ENCODE data around the gene NT5C.

Gene NT5C

GRCh38 chr17:75146592-75146991 is 15.1 kb upstream of the NT5C start:
- H3K79me1 ChIP-seq (ENCODE audit: low read depth, low read length), result peaks cover 5% of the 10 kb centered on the region
- no peak overlapping the region for H2BK15ac ChIP-seq (ENCODE audit: low read length)
- no peak overlapping the region for H2AFZ ChIP-seq (ENCODE audit: low read length)
- H3K36me3 ChIP-seq (replicated peaks in 1 of 2; ENCODE audit: control insufficient read depth in 2 of 2, insufficient read depth in 2 of 2, low read length in 2 of 2), result peaks cover 53 to 83% of the 10 kb centered on the region in 2 donors
- H3K18ac ChIP-seq (ENCODE audit: low read length), result no peak overlapping the region
- no peak overlapping the region for H3K9ac ChIP-seq (ENCODE audit: low read depth, low read length, poor library complexity)
- no peak overlapping the region for H2BK5ac ChIP-seq (ENCODE audit: low read length)
- no peak overlapping the region for H3K14ac ChIP-seq (ENCODE audit: low read length)
- H3K4me2 ChIP-seq (ENCODE audit: insufficient read depth, low read length, poor library complexity, severe bottlenecking), result no peak overlapping the region
- H3K9me3 ChIP-seq (replicated peaks in 1 of 2; ENCODE audit: control insufficient read depth in 2 of 2, insufficient read depth in 1 of 2, low read depth in 1 of 2, low read length in 2 of 2), result no peaks in the 10 kb centered on the region
- H3K4ac ChIP-seq (ENCODE audit: low read length), result no peak overlapping the region
- DNase-seq (ENCODE audit: low spot score), result no peak
- no peak overlapping the region for H2BK12ac ChIP-seq (ENCODE audit: low read length)
- no peak overlapping the region for H4K91ac ChIP-seq (ENCODE audit: low read depth, low read length, poor library complexity)
- H3K27ac ChIP-seq (replicated peaks; ENCODE audit: low read length), result no peak overlapping the region
- no peak overlapping the region for H2AK5ac ChIP-seq (ENCODE audit: low read depth, low read length)
- no peak overlapping the region for H3K4me3 ChIP-seq (ENCODE audit: low read length in 2 of 2)
- H4K8ac ChIP-seq (ENCODE audit: low read depth, low read length), result no peak overlapping the region
- WGBS, 2 donors (ENCODE audit: extremely low coverage in 2 of 2, insufficient read length in 2 of 2, insufficient replicate concordance in 1 of 2), result no CpG with 5 or more reads among the region's 3 CpGs
- H3K27me3 ChIP-seq (ENCODE audit: control insufficient read depth in 3 of 3, insufficient read depth in 3 of 3, low read depth in 1 of 3, low read length in 3 of 3), result no peaks in the 10 kb centered on the region
- peaks cover 0 to 2% of the 10 kb centered on the region in 2 donors for H3K4me1 ChIP-seq (ENCODE audit: control insufficient read depth in 2 of 2, insufficient read depth in 1 of 2, low read depth in 1 of 2, low read length in 2 of 2)
- H2BK120ac ChIP-seq (ENCODE audit: low read depth, low read length), result no peak overlapping the region
- no peak overlapping the region for H3K23ac ChIP-seq (ENCODE audit: low read depth, low read length, poor library complexity)

- no peak overlapping the region for H4K91ac ChIP-seq (ENCODE audit: low read depth, low read length, poor library complexity)
- no peak overlapping the region for H3K14ac ChIP-seq (ENCODE audit: low read length)
- H2BK15ac ChIP-seq (ENCODE audit: low read length), result no peak overlapping the region
- DNase-seq (ENCODE audit: low spot score), result no peak
- H2AFZ ChIP-seq (ENCODE audit: low read length), result no peak overlapping the region
- no peaks in the 10 kb centered on the region for H3K9me3 ChIP-seq (replicated peaks in 1 of 2; ENCODE audit: control insufficient read depth in 2 of 2, insufficient read depth in 1 of 2, low read depth in 1 of 2, low read length in 2 of 2)
- H2BK12ac ChIP-seq (ENCODE audit: low read length), result peak overlapping the region; percentile 17
- H3K27me3 ChIP-seq (ENCODE audit: control insufficient read depth in 3 of 3, insufficient read depth in 3 of 3, low read depth in 1 of 3, low read length in 3 of 3), result no peaks in the 10 kb centered on the region
- H4K8ac ChIP-seq (ENCODE audit: low read depth, low read length), result no peak overlapping the region
- no peak overlapping the region for H3K9ac ChIP-seq (ENCODE audit: low read depth, low read length, poor library complexity)
- H2BK5ac ChIP-seq (ENCODE audit: low read length), result no peak overlapping the region
- no peak overlapping the region for H2BK120ac ChIP-seq (ENCODE audit: low read depth, low read length)
- H3K4ac ChIP-seq (ENCODE audit: low read length), result no peak overlapping the region
- no peak overlapping the region for H3K4me2 ChIP-seq (ENCODE audit: insufficient read depth, low read length, poor library complexity, severe bottlenecking)
- H3K23ac ChIP-seq (ENCODE audit: low read depth, low read length, poor library complexity), result no peak overlapping the region
- no peak overlapping the region for H3K4me3 ChIP-seq (ENCODE audit: low read length in 2 of 2)
- H2AK5ac ChIP-seq (ENCODE audit: low read depth, low read length), result no peak overlapping the region
- H3K4me1 ChIP-seq (ENCODE audit: control insufficient read depth in 2 of 2, insufficient read depth in 1 of 2, low read depth in 1 of 2, low read length in 2 of 2), result no peaks in the 10 kb centered on the region
- no peak overlapping the region for H3K27ac ChIP-seq (replicated peaks; ENCODE audit: low read length)
- H3K36me3 ChIP-seq (replicated peaks in 1 of 2; ENCODE audit: control insufficient read depth in 2 of 2, insufficient read depth in 2 of 2, low read length in 2 of 2), result peaks cover 62 to 96% of the 10 kb centered on the region in 2 donors
- peaks cover 5% of the 10 kb centered on the region for H3K79me1 ChIP-seq (ENCODE audit: low read depth, low read length)
- no CpG with 5 or more reads among the region's 11 CpGs for WGBS, 2 donors (ENCODE audit: extremely low coverage in 2 of 2, insufficient read length in 2 of 2, insufficient replicate concordance in 1 of 2)
- no peak overlapping the region for H3K18ac ChIP-seq (ENCODE audit: low read length)
Measured at GRCh38 chr17:75144816-75145512, 13.4 kb upstream of the NT5C start.

GRCh38 chr17:75142236-75142971 is 10.9 kb upstream of the NT5C start:
- Histone ChIP-seq H2AK5ac (ENCODE audit: low read depth, low read length) (no peak overlapping the region), H3K36me3 (replicated peaks in 1 of 2; ENCODE audit: control insufficient read depth in 2 of 2, insufficient read depth in 2 of 2, low read length in 2 of 2) (peaks cover 58 to 97% of the 10 kb centered on the region in 2 donors), H3K4me2 (ENCODE audit: insufficient read depth, low read length, poor library complexity, severe bottlenecking) (no peak overlapping the region), H3K23ac (ENCODE audit: low read depth, low read length, poor library complexity) (no peak overlapping the region), H2AFZ (ENCODE audit: low read length) (no peak overlapping the region), H3K4me1 (ENCODE audit: control insufficient read depth in 2 of 2, insufficient read depth in 1 of 2, low read depth in 1 of 2, low read length in 2 of 2) (no peaks in the 10 kb centered on the region), H3K9ac (ENCODE audit: low read depth, low read length, poor library complexity) (no peak overlapping the region), H3K4ac (ENCODE audit: low read length) (no peak overlapping the region), H3K14ac (ENCODE audit: low read length) (no peak overlapping the region), H3K27me3 (ENCODE audit: control insufficient read depth in 3 of 3, insufficient read depth in 3 of 3, low read depth in 1 of 3, low read length in 3 of 3) (no peaks in the 10 kb centered on the region), H3K79me1 (ENCODE audit: low read depth, low read length) (peaks cover 8% of the 10 kb centered on the region), H2BK12ac (ENCODE audit: low read length) (no peak overlapping the region), H2BK120ac (ENCODE audit: low read depth, low read length) (no peak overlapping the region), H3K18ac (ENCODE audit: low read length) (no peak overlapping the region), H4K8ac (ENCODE audit: low read depth, low read length) (no peak overlapping the region), H4K91ac (ENCODE audit: low read depth, low read length, poor library complexity) (no peak overlapping the region), H3K9me3 (replicated peaks in 1 of 2; ENCODE audit: control insufficient read depth in 2 of 2, insufficient read depth in 1 of 2, low read depth in 1 of 2, low read length in 2 of 2) (no peaks in the 10 kb centered on the region), H3K27ac (replicated peaks; ENCODE audit: low read length) (no peak overlapping the region), H2BK5ac (ENCODE audit: low read length) (no peak overlapping the region), H3K4me3 (ENCODE audit: low read length in 2 of 2) (no peak overlapping the region), H2BK15ac (ENCODE audit: low read length) (no peak overlapping the region)
- DNase-seq (ENCODE audit: low spot score), result no peak
- 100% methylated on average over 1 of the region's 13 CpGs; no CpG with 5 or more reads in 1 of the 2 donors for WGBS, 2 donors (ENCODE audit: extremely low coverage in 2 of 2, insufficient read length in 2 of 2, insufficient replicate concordance in 1 of 2)

- no peak overlapping the region for H3K27ac ChIP-seq (replicated peaks; ENCODE audit: low read length)
- no peak overlapping the region for H2AFZ ChIP-seq (ENCODE audit: low read length)
- H3K79me1 ChIP-seq (ENCODE audit: low read depth, low read length), result peaks cover 4% of the 10 kb centered on the region
- no peak overlapping the region for H3K4ac ChIP-seq (ENCODE audit: low read length)
- peaks cover 38 to 87% of the 10 kb centered on the region in 2 donors for H3K36me3 ChIP-seq (replicated peaks in 1 of 2; ENCODE audit: control insufficient read depth in 2 of 2, insufficient read depth in 2 of 2, low read length in 2 of 2)
- H3K4me1 ChIP-seq (ENCODE audit: control insufficient read depth in 2 of 2, insufficient read depth in 1 of 2, low read depth in 1 of 2, low read length in 2 of 2), result no peaks in the 10 kb centered on the region
- no peak overlapping the region for H3K4me3 ChIP-seq (ENCODE audit: low read length in 2 of 2)
- no peak overlapping the region for H3K4me2 ChIP-seq (ENCODE audit: insufficient read depth, low read length, poor library complexity, severe bottlenecking)
- H2AK5ac ChIP-seq (ENCODE audit: low read depth, low read length), result no peak overlapping the region
- no peak overlapping the region for H2BK15ac ChIP-seq (ENCODE audit: low read length)
- no peak overlapping the region for H2BK5ac ChIP-seq (ENCODE audit: low read length)
- no peak overlapping the region for H3K18ac ChIP-seq (ENCODE audit: low read length)
- H4K8ac ChIP-seq (ENCODE audit: low read depth, low read length), result no peak overlapping the region
- WGBS, 2 donors (ENCODE audit: extremely low coverage in 2 of 2, insufficient read length in 2 of 2, insufficient replicate concordance in 1 of 2), result no CpG with 5 or more reads among the region's 5 CpGs
- DNase-seq (ENCODE audit: low spot score), result no peak
- no peak overlapping the region for H3K23ac ChIP-seq (ENCODE audit: low read depth, low read length, poor library complexity)
- no peak overlapping the region for H4K91ac ChIP-seq (ENCODE audit: low read depth, low read length, poor library complexity)
- no peaks in the 10 kb centered on the region for H3K9me3 ChIP-seq (replicated peaks in 1 of 2; ENCODE audit: control insufficient read depth in 2 of 2, insufficient read depth in 1 of 2, low read depth in 1 of 2, low read length in 2 of 2)
- H3K9ac ChIP-seq (ENCODE audit: low read depth, low read length, poor library complexity), result no peak overlapping the region
- no peak overlapping the region for H2BK120ac ChIP-seq (ENCODE audit: low read depth, low read length)
- H3K14ac ChIP-seq (ENCODE audit: low read length), result no peak overlapping the region
- H3K27me3 ChIP-seq (ENCODE audit: control insufficient read depth in 3 of 3, insufficient read depth in 3 of 3, low read depth in 1 of 3, low read length in 3 of 3), result no peaks in the 10 kb centered on the region
- no peak overlapping the region for H2BK12ac ChIP-seq (ENCODE audit: low read length)
Measured at GRCh38 chr17:75138519-75138918, 7.0 kb upstream of the NT5C start.

All from neuronal stem cell (in vitro differentiated cells).